Measurements from ENCODE around the gene DGCR2.
A peak's percentile ranks its signal among the peaks of the same experiment; 100 is the strongest.
"Not testable (repeated sequence)": the region's sequence is repeated elsewhere in the genome, so short reads cannot be mapped to it uniquely, and the experiment has no call there.

DGCR2 gene

GRCh38 chr22:19024956-19025489 lies 97.2 kb downstream of the DGCR2 start:
- DNase-seq = not testable (repeated sequence)

- DNase-seq = not testable (repeated sequence)
These were observed 98.3 kb downstream of the DGCR2 start for GRCh38 chr22:19023931-19024330.

GRCh38 chr22:19022755-19023154 lies 99.5 kb downstream of the DGCR2 start:
- no peak for DNase-seq

- no peak for DNase-seq
These were observed 102.6 kb downstream of the DGCR2 start for GRCh38 chr22:19019679-19020032.

- no peak for DNase-seq
These were observed 103.1 kb downstream of the DGCR2 start for GRCh38 chr22:19019029-19019678.

GRCh38 chr22:19018256-19018655 lies 104.0 kb downstream of the DGCR2 start:
- no peak for DNase-seq

GRCh38 chr22:19016081-19016766 lies 106.0 kb downstream of the DGCR2 start:
- DNase-seq = no peak

- no peak for DNase-seq
These were observed 107.3 kb downstream of the DGCR2 start for GRCh38 chr22:19014886-19015285.

GRCh38 chr22:19013881-19014598 lies 108.2 kb downstream of the DGCR2 start:
- DNase-seq = not testable (repeated sequence)

- DNase-seq = not testable (repeated sequence)
These were observed 108.8 kb downstream of the DGCR2 start for GRCh38 chr22:19013411-19013810.

- no peak for DNase-seq
These were observed 109.8 kb downstream of the DGCR2 start for GRCh38 chr22:19012308-19012986.

- DNase-seq = not testable (repeated sequence)
These were observed 110.6 kb downstream of the DGCR2 start for GRCh38 chr22:19011611-19012010.

GRCh38 chr22:19011075-19011474 lies 111.1 kb downstream of the DGCR2 start:
- no peak for DNase-seq

GRCh38 chr22:19005905-19006304 lies 116.3 kb downstream of the DGCR2 start:
- DNase-seq = no peak

GRCh38 chr22:19004471-19004870 lies 117.7 kb downstream of the DGCR2 start:
- DNase-seq = no peak

- no peak for DNase-seq
These were observed 118.7 kb downstream of the DGCR2 start for GRCh38 chr22:19003508-19003907.

- DNase-seq = no peak
These were observed 119.6 kb downstream of the DGCR2 start for GRCh38 chr22:19002684-19003038.

GRCh38 chr22:19001204-19001603 lies 121.0 kb downstream of the DGCR2 start:
- DNase-seq = no peak

- not testable (repeated sequence) for DNase-seq
These were observed 122.1 kb downstream of the DGCR2 start for GRCh38 chr22:19000106-19000505.

GRCh38 chr22:18999416-18999815 lies 122.8 kb downstream of the DGCR2 start:
- DNase-seq = no peak

GRCh38 chr22:18999008-18999407 lies 123.2 kb downstream of the DGCR2 start:
- DNase-seq = peak; percentile 30

- DNase-seq = no peak
These were observed 124.3 kb downstream of the DGCR2 start for GRCh38 chr22:18997925-18998315.

- DNase-seq = no peak
These were observed 124.8 kb downstream of the DGCR2 start for GRCh38 chr22:18997306-18997924.
